HG02970 (cell line): ENCODE results near the gene CSF3R.
"Not testable (repeated sequence)": the region's sequence is repeated elsewhere in the genome, so short reads cannot be mapped to it uniquely, and the experiment has no call there.

Source experiments
- ATAC-seq: cut with Tn5 transposase; IDR thresholded peaks from one replicate; pipeline ENCODE4 v1.9.1; 2021; ENCODE audit warnings: mild to moderate bottlenecking, moderate library complexity, moderate number of reproducible peaks; ENCODE audit not compliant: unreplicated experiment, low FRiP score

Gene CSF3R

GRCh38 chr1:36486093-36486438 lies 3.4 kb upstream of the CSF3R start:
- no peak for ATAC-seq

GRCh38 chr1:36484099-36484498 lies 1.4 kb upstream of the CSF3R start:
- no peak for ATAC-seq

GRCh38 chr1:36481771-36482723 lies 666 bp downstream of the CSF3R start:
- no peak for ATAC-seq

GRCh38 chr1:36481091-36481490 lies 1.6 kb downstream of the CSF3R start:
- no peak for ATAC-seq

- ATAC-seq = no peak
Measured at GRCh38 chr1:36480161-36480560, 2.6 kb downstream of the CSF3R start.

- no peak for ATAC-seq
Measured at GRCh38 chr1:36479505-36480051, 3.1 kb downstream of the CSF3R start.

GRCh38 chr1:36477615-36478014 lies 5.1 kb downstream of the CSF3R start:
- not testable (repeated sequence) for ATAC-seq

GRCh38 chr1:36476945-36477344 lies 5.8 kb downstream of the CSF3R start:
- ATAC-seq = no peak

GRCh38 chr1:36475910-36476604 lies 6.7 kb downstream of the CSF3R start:
- ATAC-seq = no peak

GRCh38 chr1:36475341-36475740 lies 7.4 kb downstream of the CSF3R start:
- ATAC-seq = no peak

- ATAC-seq = no peak
Measured at GRCh38 chr1:36472656-36473055, 10.1 kb downstream of the CSF3R start.

- no peak for ATAC-seq
Measured at GRCh38 chr1:36471830-36472641, 10.7 kb downstream of the CSF3R start.

- ATAC-seq = no peak
Measured at GRCh38 chr1:36469163-36469562, 13.6 kb downstream of the CSF3R start.

- no peak for ATAC-seq
Measured at GRCh38 chr1:36467700-36468455, 14.8 kb downstream of the CSF3R start.

GRCh38 chr1:36467027-36467410 lies 15.7 kb downstream of the CSF3R start:
- ATAC-seq = no peak

GRCh38 chr1:36466370-36467026 lies 16.2 kb downstream of the CSF3R start:
- no peak for ATAC-seq

GRCh38 chr1:36465731-36466369 lies 16.9 kb downstream of the CSF3R start:
- ATAC-seq = no peak

- no peak for ATAC-seq
Measured at GRCh38 chr1:36464605-36465393, 17.9 kb downstream of the CSF3R start.
